Right lobe of liver (tissue), 6 donors: ENCODE results near the gene TRAF1. TPM values are rescaled to one million over a fixed set of nuclear protein-coding genes. Genes with fewer than 3 reads are reported as not detected.
A peak's percentile ranks its signal among the peaks of the same experiment; 100 is the strongest.

Experiments
- ATAC-seq, 4 donors: fragments of 200-7000 bp; cut with Tn5 transposase; one replicate each; pipeline ENCODE4 v1.9.1; 2020; ENCODE audit warnings: mild to moderate bottlenecking in 4 of 4, moderate library complexity in 4 of 4
- DNase-seq, 3 donors: peaks; one replicate each; pipeline ENCODE4 v3.0.0-alpha.2; 2020
- H3K27ac ChIP-seq, 3 donors: fragments of 200-600 bp; one replicate each; pipeline ENCODE4 v1.8.0; 2022
- H3K27me3 ChIP-seq, 2 donors: fragments of 200-600 bp; one replicate each; pipeline ENCODE4 v1.8.0; 2022
- H3K36me3 ChIP-seq, 4 donors: fragments of 200-600 bp; sonication (generic) in 1 of 4; one replicate each; pipeline versions ENCODE4 v1.5.1 to v1.8.0; 2017 to 2022; ENCODE audit warnings: control low read depth in 1 of 4
- H3K4me1 ChIP-seq, 4 donors: fragments of 200-600 bp; sonication (generic) in 1 of 4; one replicate each; pipeline versions ENCODE4 v1.5.1 to v1.8.0; 2017 to 2022; ENCODE audit warnings: control low read depth in 1 of 4
- H3K4me3 ChIP-seq, 3 donors: fragments of 200-600 bp; one replicate each; pipeline ENCODE4 v1.8.0; 2022
- H3K9me3 ChIP-seq, 4 donors: fragments of 200-600 bp; sonication (generic) in 1 of 4; one replicate each; pipeline versions ENCODE4 v1.5.1 to v1.8.0; 2017 to 2022; ENCODE audit warnings: control low read depth in 1 of 4
- POLR2A ChIP-seq: fragments of 450-650 bp; IDR thresholded peaks from one replicate; pipeline ENCODE4 v1.6.1; 2017; ENCODE audit warnings: antibody characterized with exemption, mild to moderate bottlenecking
- WGBS: methylation state at CpG from one replicate; pipeline ENCODE4 v1.1.6; 2018; ENCODE audit warnings: low coverage, low lambda C conversion rate; ENCODE audit not compliant: insufficient coverage; ENCODE audit errors: missing lambda C conversion rate; 5-methylcytosine and 5-hydroxymethylcytosine counted together
- intact Hi-C, 2 donors: fragments of 100-400 bp; cut with DNase I; formaldehyde crosslinking; loops; one replicate each; pipeline versions ENCODE4 v1.11.2 to v1.14.1; 2022
- total RNA-seq, 6 experiments: library from RNA; depleted of rRNA in 2 of 6; stranded (reverse); fragments of >200 nt in 2 of 6; fragmentation: NEBNext Ultra II Directional in 3 of 6; extraction: Animal tissue kit (Norgen Biotek cat#: 25700) in 3 of 6; gene quantifications; one replicate each; pipeline versions ENCODE4 v1.1.0 to v1.2.4, GENCODE V29; 2016 to 2023
- TF ChIP-seq, protein P1 (sequence below), 4 donors: fragments of 200-600 bp in 3 of 4; fragments of 450-650 bp in 1 of 4; IDR thresholded peaks; one replicate each; pipeline versions ENCODE4 v1.5.1 to v1.8.0; 2016 to 2022; ENCODE audit warnings: antibody characterized with exemption in 4 of 4, mild to moderate bottlenecking in 2 of 4
- donor health status: DM: no; HTN: yes; CAD: no.
- donor health status: DM: no; HTN: no; CAD: no.
- donor health status: DM: no; HTN: no; CAD: no.
- donor health status: DM: no; HTN: yes; CAD: no.
- donor health status: DM: no; HTN: yes; CAD: no.

Gene TRAF1
- total RNA-seq, 6 experiments from 2014 or later: 0.99 to 2.5 (median 2.1) TPM

DNA sequence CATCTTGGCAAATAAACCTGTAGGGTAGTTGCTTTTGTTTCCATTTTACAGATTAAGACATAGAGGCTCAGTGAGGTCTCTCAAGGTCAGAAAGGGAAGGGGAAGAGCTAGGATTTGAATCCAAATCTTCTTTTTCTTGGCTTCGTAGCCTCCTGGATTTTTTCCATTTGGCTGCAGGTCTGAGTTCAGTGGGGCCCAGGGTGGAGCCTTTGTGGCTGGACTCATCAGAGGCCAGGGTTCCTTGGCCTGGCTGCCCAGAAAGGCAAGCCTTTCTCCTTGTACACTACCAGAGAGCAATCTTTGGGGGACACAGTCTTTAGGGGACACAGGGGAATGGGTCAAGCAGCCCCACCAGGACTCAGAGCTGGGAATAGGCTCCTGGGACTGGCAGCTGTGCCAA is 10.5 kb upstream of the TRAF1 start:
- Histone ChIP-seq H3K4me1 (peaks cover 2 to 43% (median 19%) of the 10 kb centered on the region in 4 donors), H3K9me3 (no peaks in the 10 kb centered on the region), H3K27ac (peak overlapping the region; percentile 20 to 35 (median 30)), H3K27me3 (no peaks in the 10 kb centered on the region), H3K36me3 (no peaks in the 10 kb centered on the region), H3K4me3 (no peak overlapping the region)
- ATAC-seq (peak in 1 of 4 donors; percentile 9), DNase-seq (no peak)
- WGBS: 33% methylated on average over 1 of the region's 1 CpG
- no peak for TF ChIP-seq POLR2A
- TF ChIP-seq, protein P1, sequence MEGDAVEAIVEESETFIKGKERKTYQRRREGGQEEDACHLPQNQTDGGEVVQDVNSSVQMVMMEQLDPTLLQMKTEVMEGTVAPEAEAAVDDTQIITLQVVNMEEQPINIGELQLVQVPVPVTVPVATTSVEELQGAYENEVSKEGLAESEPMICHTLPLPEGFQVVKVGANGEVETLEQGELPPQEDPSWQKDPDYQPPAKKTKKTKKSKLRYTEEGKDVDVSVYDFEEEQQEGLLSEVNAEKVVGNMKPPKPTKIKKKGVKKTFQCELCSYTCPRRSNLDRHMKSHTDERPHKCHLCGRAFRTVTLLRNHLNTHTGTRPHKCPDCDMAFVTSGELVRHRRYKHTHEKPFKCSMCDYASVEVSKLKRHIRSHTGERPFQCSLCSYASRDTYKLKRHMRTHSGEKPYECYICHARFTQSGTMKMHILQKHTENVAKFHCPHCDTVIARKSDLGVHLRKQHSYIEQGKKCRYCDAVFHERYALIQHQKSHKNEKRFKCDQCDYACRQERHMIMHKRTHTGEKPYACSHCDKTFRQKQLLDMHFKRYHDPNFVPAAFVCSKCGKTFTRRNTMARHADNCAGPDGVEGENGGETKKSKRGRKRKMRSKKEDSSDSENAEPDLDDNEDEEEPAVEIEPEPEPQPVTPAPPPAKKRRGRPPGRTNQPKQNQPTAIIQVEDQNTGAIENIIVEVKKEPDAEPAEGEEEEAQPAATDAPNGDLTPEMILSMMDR (IDR thresholded peaks at IDR 0.05): no peak
- intact Hi-C loops: loop anchor here (10.0 kb wide), 2 partner anchors 172 to 182 kb away; no protein-coding TSS in a partner anchor

DNA sequence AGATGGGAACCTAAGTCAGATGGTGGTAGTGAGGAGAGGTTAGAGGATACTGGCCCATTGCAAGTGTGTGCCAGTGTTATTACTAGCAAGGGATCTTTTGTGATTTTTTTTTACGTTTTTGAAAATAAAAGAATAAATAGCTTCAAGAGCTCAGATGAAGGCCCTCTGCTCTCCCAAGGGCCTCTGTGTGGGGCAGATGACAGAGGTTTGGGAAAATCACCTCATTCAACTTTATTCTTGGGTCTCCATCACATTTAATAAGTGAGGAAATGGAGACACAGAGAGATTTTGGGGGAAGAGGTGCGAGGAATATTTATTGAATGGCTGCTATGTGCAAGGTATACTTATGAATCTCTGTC is 10.1 kb upstream of the TRAF1 start:
- Histone ChIP-seq H3K27me3 (no peaks in the 10 kb centered on the region), H3K36me3 (no peaks in the 10 kb centered on the region), H3K4me1 (peaks cover 2 to 42% (median 17%) of the 10 kb centered on the region in 4 donors), H3K27ac (peak overlapping the region in 1 of 3 donors; percentile 83), H3K9me3 (no peaks in the 10 kb centered on the region), H3K4me3 (no peak overlapping the region)
- WGBS: 45% methylated on average over 2 of the region's 2 CpGs
- TF ChIP-seq, protein P1 (IDR thresholded peaks at IDR 0.05): no peak
- TF ChIP-seq POLR2A: no peak
- no peak for ATAC-seq
- intact Hi-C loops: loop anchor here (10.0 kb wide), 2 partner anchors 172 to 182 kb away; no protein-coding TSS in a partner anchor
- no peak for DNase-seq

DNA sequence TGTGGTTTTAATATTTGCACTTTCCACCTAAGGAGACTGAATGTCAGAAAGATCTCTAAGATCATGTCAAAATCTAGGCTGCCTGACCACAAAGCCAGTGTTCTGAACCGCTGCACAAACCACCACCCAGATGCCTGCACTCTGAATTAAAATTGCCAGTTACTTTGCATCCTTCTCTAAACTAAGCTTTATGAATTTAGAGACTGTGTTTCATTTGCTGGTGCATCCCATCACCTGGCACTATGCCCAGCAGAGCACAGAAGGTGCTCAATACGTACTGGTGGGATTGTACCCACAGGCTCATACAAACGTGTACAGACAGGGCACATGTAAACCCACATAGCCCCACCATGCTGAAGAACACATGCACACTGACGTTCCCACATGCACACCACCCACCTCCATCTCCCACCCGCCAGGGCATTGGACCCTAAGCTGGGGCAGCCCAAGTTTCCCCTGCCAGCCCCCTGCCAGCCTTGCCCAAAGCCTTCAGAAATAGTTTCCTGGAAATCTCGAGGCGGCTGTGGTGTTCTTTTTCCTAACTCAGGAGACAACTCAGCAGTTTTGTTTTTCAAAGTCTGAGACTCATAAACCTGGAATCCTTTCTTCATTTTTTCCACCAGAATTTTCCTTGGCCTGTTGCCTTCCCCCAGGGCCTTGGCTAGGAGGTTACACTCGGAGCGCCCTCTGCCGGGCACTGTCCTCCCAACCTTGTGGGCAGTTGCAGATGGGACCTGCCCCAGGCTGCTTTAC is 9.6 kb upstream of the TRAF1 start:
- DNase-seq (peak; percentile 94 to 95 (median 95)), ATAC-seq (peak; percentile 79 to 91 (median 84))
- H3K4me3 ChIP-seq: no peak overlapping the region
- TF ChIP-seq, protein P1 (IDR thresholded peaks at IDR 0.05): peak; percentile 89 to 95 (median 92)
- no peak for TF ChIP-seq POLR2A
- no peaks in the 10 kb centered on the region for H3K36me3 ChIP-seq
- H3K27me3 ChIP-seq: no peaks in the 10 kb centered on the region
- intact Hi-C loops: loop anchor here (10.0 kb wide), 2 partner anchors 171 to 181 kb away; no protein-coding TSS in a partner anchor
- WGBS: 9% methylated on average over 10 of the region's 10 CpGs
- H3K9me3 ChIP-seq: no peaks in the 10 kb centered on the region
- peak overlapping the region; percentile 7 to 83 (median 79) for H3K27ac ChIP-seq
- peaks cover 2 to 38% (median 16%) of the 10 kb centered on the region in 4 donors for H3K4me1 ChIP-seq

DNA sequence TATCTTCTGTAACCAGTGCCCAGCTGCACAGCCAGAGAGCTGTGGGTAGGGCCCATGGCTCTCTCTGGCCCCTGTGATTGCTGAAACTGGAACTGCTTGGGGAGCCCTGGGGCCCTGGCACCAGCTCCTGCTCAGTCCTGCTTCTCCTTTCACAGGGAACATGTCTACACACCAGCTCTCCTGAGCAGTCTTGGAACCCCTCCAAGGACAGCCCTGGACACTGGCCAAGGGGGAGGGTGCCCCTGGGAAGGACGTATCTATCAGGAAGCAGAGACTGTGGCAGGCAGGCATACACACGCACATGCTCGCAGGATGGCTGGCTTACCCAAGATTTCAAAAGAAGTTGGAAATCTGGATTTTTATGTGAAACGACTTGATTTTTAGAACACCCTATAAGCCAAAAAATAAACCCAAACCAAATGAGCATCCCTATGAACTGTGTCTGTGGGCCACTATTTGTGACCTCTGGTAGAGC is 8.8 kb upstream of the TRAF1 start:
- Histone ChIP-seq H3K27me3 (no peaks in the 10 kb centered on the region), H3K9me3 (no peaks in the 10 kb centered on the region), H3K4me3 (no peak overlapping the region), H3K36me3 (no peaks in the 10 kb centered on the region), H3K4me1 (peaks cover 2 to 38% (median 16%) of the 10 kb centered on the region in 4 donors), H3K27ac (peak overlapping the region; percentile 7 to 83 (median 79))
- DNase-seq (peak; percentile 92 to 99 (median 97)), ATAC-seq (peak; percentile 66 to 85 (median 79))
- intact Hi-C loops: loop anchor here (10.0 kb wide), 2 partner anchors 171 to 181 kb away; no protein-coding TSS in a partner anchor
- peak; percentile 36 for TF ChIP-seq POLR2A
- TF ChIP-seq, protein P1 (IDR thresholded peaks at IDR 0.05): no peak
- 4% methylated on average over 3 of the region's 4 CpGs for WGBS
